ENCODE measurements around the gene CHST12.

Gene CHST12

GRCh38 chr7:2494191-2495130, 91.0 kb downstream of the CHST12 start:
- no peak overlapping the region for H2BK120ac ChIP-seq (ENCODE audit: insufficient read depth, low read length, poor library complexity)
- no peak overlapping the region for H2AFZ ChIP-seq (ENCODE audit: insufficient read depth, low read length, poor library complexity)

GRCh38 chr7:2495418-2496299, 92.2 kb downstream of the CHST12 start:
- H3K79me1 ChIP-seq (ENCODE audit: low read length) = no peaks in the 10 kb centered on the region
- H3K79me2 ChIP-seq (ENCODE audit: control insufficient read depth, insufficient read depth, low read length, poor library complexity) = no peaks in the 10 kb centered on the region
- peak overlapping the region; percentile 27 for H2BK12ac ChIP-seq (ENCODE audit: low read length)
- no peak overlapping the region for H4K8ac ChIP-seq (ENCODE audit: low read depth, low read length)
- H3K27ac ChIP-seq (ENCODE audit: low read depth, low read length) = no peak overlapping the region
- no peak overlapping the region for H4K12ac ChIP-seq (ENCODE audit: low read depth, low read length)
- no peak overlapping the region for H3K4me2 ChIP-seq (ENCODE audit: low read length)
- peaks cover 0 to 4% of the 10 kb centered on the region in 2 experiments for H3K4me1 ChIP-seq (ENCODE audit: control insufficient read depth in 1 of 2, insufficient read depth in 2 of 2, low read length in 2 of 2)
- H4K91ac ChIP-seq (ENCODE audit: low read depth, low read length) = no peak overlapping the region
- H2AFZ ChIP-seq (ENCODE audit: insufficient read depth, low read length, poor library complexity) = no peak overlapping the region
- H3K4me3 ChIP-seq (ENCODE audit: low read depth, low read length) = no peak overlapping the region
- no peak overlapping the region for H3K4ac ChIP-seq (ENCODE audit: low read depth, low read length)
- no peak overlapping the region for H2BK5ac ChIP-seq (ENCODE audit: low read depth, low read length, poor library complexity)
- peaks cover 2% of the 10 kb centered on the region for H3K9me3 ChIP-seq (ENCODE audit: insufficient read depth, low read depth, low read length)
- DNase-seq = no peak
- no peak overlapping the region for H3K18ac ChIP-seq (ENCODE audit: low read length)
- no CpG with 5 or more reads among the region's 25 CpGs for WGBS (ENCODE audit: extremely low coverage, insufficient coverage, insufficient read length)
- H3K9ac ChIP-seq (ENCODE audit: low read length) = no peak overlapping the region
- no peak overlapping the region for H2BK120ac ChIP-seq (ENCODE audit: insufficient read depth, low read length, poor library complexity)
- H3K36me3 ChIP-seq (ENCODE audit: control insufficient read depth in 1 of 2, insufficient read depth in 2 of 2, low read length in 2 of 2) = no peaks in the 10 kb centered on the region
- H3K23ac ChIP-seq (ENCODE audit: low read length) = no peak overlapping the region
- H3K14ac ChIP-seq (ENCODE audit: low read length) = no peak overlapping the region
- no peaks in the 10 kb centered on the region for H3K27me3 ChIP-seq (ENCODE audit: insufficient read depth, low read length)
- H2AK5ac ChIP-seq (ENCODE audit: low read length) = no peak overlapping the region

More at GRCh38 chr7:2494191-2495130, 91.0 kb downstream of the CHST12 start:
- no peak overlapping the region for H3K14ac ChIP-seq (ENCODE audit: low read length)
- H3K79me1 ChIP-seq (ENCODE audit: low read length) = no peaks in the 10 kb centered on the region
- H3K9ac ChIP-seq (ENCODE audit: low read length) = no peak overlapping the region
- DNase-seq = no peak
- H3K4ac ChIP-seq (ENCODE audit: low read depth, low read length) = no peak overlapping the region
- no peak overlapping the region for H3K27ac ChIP-seq (ENCODE audit: low read depth, low read length)
- H3K4me3 ChIP-seq (ENCODE audit: low read depth, low read length) = no peak overlapping the region
- H3K27me3 ChIP-seq (ENCODE audit: insufficient read depth, low read length) = no peaks in the 10 kb centered on the region
- H3K36me3 ChIP-seq (ENCODE audit: control insufficient read depth in 1 of 2, insufficient read depth in 2 of 2, low read length in 2 of 2) = no peaks in the 10 kb centered on the region
- no peak overlapping the region for H3K23ac ChIP-seq (ENCODE audit: low read length)
- H3K18ac ChIP-seq (ENCODE audit: low read length) = no peak overlapping the region
- no peaks in the 10 kb centered on the region for H3K79me2 ChIP-seq (ENCODE audit: control insufficient read depth, insufficient read depth, low read length, poor library complexity)
- H2AK5ac ChIP-seq (ENCODE audit: low read length) = no peak overlapping the region
- H2BK12ac ChIP-seq (ENCODE audit: low read length) = no peak overlapping the region
- no peak overlapping the region for H2BK5ac ChIP-seq (ENCODE audit: low read depth, low read length, poor library complexity)
- H3K9me3 ChIP-seq (ENCODE audit: insufficient read depth, low read depth, low read length) = peaks cover 3% of the 10 kb centered on the region
- peaks cover 0 to 4% of the 10 kb centered on the region in 2 experiments for H3K4me1 ChIP-seq (ENCODE audit: control insufficient read depth in 1 of 2, insufficient read depth in 2 of 2, low read length in 2 of 2)
- H4K8ac ChIP-seq (ENCODE audit: low read depth, low read length) = no peak overlapping the region
- no peak overlapping the region for H4K91ac ChIP-seq (ENCODE audit: low read depth, low read length)
- H3K4me2 ChIP-seq (ENCODE audit: low read length) = no peak overlapping the region
- no peak overlapping the region for H4K12ac ChIP-seq (ENCODE audit: low read depth, low read length)
- WGBS (ENCODE audit: extremely low coverage, insufficient coverage, insufficient read length) = no CpG with 5 or more reads among the region's 32 CpGs

GRCh38 chr7:2496375-2496774, 93.0 kb downstream of the CHST12 start:
- no CpG with 5 or more reads among the region's 9 CpGs for WGBS (ENCODE audit: extremely low coverage, insufficient coverage, insufficient read length)
- peaks cover 0 to 4% of the 10 kb centered on the region in 2 experiments for H3K4me1 ChIP-seq (ENCODE audit: control insufficient read depth in 1 of 2, insufficient read depth in 2 of 2, low read length in 2 of 2)
- no peak overlapping the region for H4K12ac ChIP-seq (ENCODE audit: low read depth, low read length)
- no peak overlapping the region for H2BK120ac ChIP-seq (ENCODE audit: insufficient read depth, low read length, poor library complexity)
- no peak overlapping the region for H2AFZ ChIP-seq (ENCODE audit: insufficient read depth, low read length, poor library complexity)
- no peak overlapping the region for H4K91ac ChIP-seq (ENCODE audit: low read depth, low read length)
- no peak overlapping the region for H3K14ac ChIP-seq (ENCODE audit: low read length)
- no peaks in the 10 kb centered on the region for H3K79me2 ChIP-seq (ENCODE audit: control insufficient read depth, insufficient read depth, low read length, poor library complexity)
- H3K9ac ChIP-seq (ENCODE audit: low read length) = no peak overlapping the region
- no peaks in the 10 kb centered on the region for H3K27me3 ChIP-seq (ENCODE audit: insufficient read depth, low read length)
- H2AK5ac ChIP-seq (ENCODE audit: low read length) = no peak overlapping the region
- no peak overlapping the region for H2BK5ac ChIP-seq (ENCODE audit: low read depth, low read length, poor library complexity)
- H2BK12ac ChIP-seq (ENCODE audit: low read length) = no peak overlapping the region
- H3K79me1 ChIP-seq (ENCODE audit: low read length) = no peaks in the 10 kb centered on the region
- H3K27ac ChIP-seq (ENCODE audit: low read depth, low read length) = no peak overlapping the region
- H3K23ac ChIP-seq (ENCODE audit: low read length) = no peak overlapping the region
- no peak overlapping the region for H4K8ac ChIP-seq (ENCODE audit: low read depth, low read length)
- no peak overlapping the region for H3K4me2 ChIP-seq (ENCODE audit: low read length)
- no peak overlapping the region for H3K18ac ChIP-seq (ENCODE audit: low read length)
- no peaks in the 10 kb centered on the region for H3K9me3 ChIP-seq (ENCODE audit: insufficient read depth, low read depth, low read length)
- no peak overlapping the region for H3K4ac ChIP-seq (ENCODE audit: low read depth, low read length)
- DNase-seq = no peak
- no peaks in the 10 kb centered on the region for H3K36me3 ChIP-seq (ENCODE audit: control insufficient read depth in 1 of 2, insufficient read depth in 2 of 2, low read length in 2 of 2)
- no peak overlapping the region for H3K4me3 ChIP-seq (ENCODE audit: low read depth, low read length)

GRCh38 chr7:2497065-2497464, 93.7 kb downstream of the CHST12 start:
- Histone ChIP-seq H3K4me1 (ENCODE audit: control insufficient read depth in 1 of 2, insufficient read depth in 2 of 2, low read length in 2 of 2) (peaks cover 0 to 4% of the 10 kb centered on the region in 2 experiments), H2BK12ac (ENCODE audit: low read length) (no peak overlapping the region), H4K91ac (ENCODE audit: low read depth, low read length) (no peak overlapping the region), H3K9ac (ENCODE audit: low read length) (no peak overlapping the region), H2BK120ac (ENCODE audit: insufficient read depth, low read length, poor library complexity) (no peak overlapping the region), H3K14ac (ENCODE audit: low read length) (no peak overlapping the region), H3K27me3 (ENCODE audit: insufficient read depth, low read length) (no peaks in the 10 kb centered on the region), H3K23ac (ENCODE audit: low read length) (no peak overlapping the region), H3K18ac (ENCODE audit: low read length) (no peak overlapping the region), H3K36me3 (ENCODE audit: control insufficient read depth in 1 of 2, insufficient read depth in 2 of 2, low read length in 2 of 2) (no peaks in the 10 kb centered on the region), H4K12ac (ENCODE audit: low read depth, low read length) (no peak overlapping the region), H3K4ac (ENCODE audit: low read depth, low read length) (no peak overlapping the region), H4K8ac (ENCODE audit: low read depth, low read length) (no peak overlapping the region), H3K9me3 (ENCODE audit: insufficient read depth, low read depth, low read length) (no peaks in the 10 kb centered on the region), H3K79me1 (ENCODE audit: low read length) (no peaks in the 10 kb centered on the region), H3K4me2 (ENCODE audit: low read length) (no peak overlapping the region), H3K79me2 (ENCODE audit: control insufficient read depth, insufficient read depth, low read length, poor library complexity) (no peaks in the 10 kb centered on the region), H2AK5ac (ENCODE audit: low read length) (no peak overlapping the region), H2AFZ (ENCODE audit: insufficient read depth, low read length, poor library complexity) (no peak overlapping the region), H3K27ac (ENCODE audit: low read depth, low read length) (no peak overlapping the region), H3K4me3 (ENCODE audit: low read depth, low read length) (no peak overlapping the region), H2BK5ac (ENCODE audit: low read depth, low read length, poor library complexity) (no peak overlapping the region)
- DNase-seq = no peak
- WGBS (ENCODE audit: extremely low coverage, insufficient coverage, insufficient read length) = no CpG with 5 or more reads among the region's 3 CpGs

Data from trophoblast cell (in vitro differentiated cells and primary cell).